HG03108 (cell line): ENCODE measurements around the gene CBR3.
"Not testable (repeated sequence)": the region's sequence is repeated elsewhere in the genome, so short reads cannot be mapped to it uniquely, and the experiment has no call there.

ENCODE experiments used
- ATAC-seq: cut with Tn5 transposase; IDR thresholded peaks from one replicate; pipeline ENCODE4 v1.9.1; 2021; ENCODE audit warnings: moderate library complexity; ENCODE audit not compliant: unreplicated experiment

The CBR3 gene

DNA sequence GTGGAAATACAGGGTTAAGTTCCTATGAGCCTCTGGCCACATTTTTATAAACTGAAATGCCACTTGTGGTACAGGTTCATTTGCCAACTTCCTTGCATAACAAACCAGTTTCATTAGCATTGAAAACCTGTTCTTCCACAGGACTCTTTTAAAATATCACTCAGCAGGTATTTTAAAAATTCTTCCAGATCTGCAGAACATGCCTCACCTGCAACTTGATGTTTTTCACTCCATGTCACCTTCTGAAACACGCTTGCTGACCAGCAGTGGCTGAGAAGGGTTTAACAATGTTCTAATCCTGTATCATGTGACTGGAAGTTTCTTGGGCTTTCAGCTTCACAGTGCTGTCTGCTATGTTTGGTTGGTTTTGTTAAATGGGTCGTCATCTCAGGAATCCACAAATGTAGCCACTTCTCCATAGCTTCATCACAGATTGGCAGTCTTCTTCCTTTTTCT, 17.6 kb upstream of the CBR3 start:
- no peak for ATAC-seq

DNA sequence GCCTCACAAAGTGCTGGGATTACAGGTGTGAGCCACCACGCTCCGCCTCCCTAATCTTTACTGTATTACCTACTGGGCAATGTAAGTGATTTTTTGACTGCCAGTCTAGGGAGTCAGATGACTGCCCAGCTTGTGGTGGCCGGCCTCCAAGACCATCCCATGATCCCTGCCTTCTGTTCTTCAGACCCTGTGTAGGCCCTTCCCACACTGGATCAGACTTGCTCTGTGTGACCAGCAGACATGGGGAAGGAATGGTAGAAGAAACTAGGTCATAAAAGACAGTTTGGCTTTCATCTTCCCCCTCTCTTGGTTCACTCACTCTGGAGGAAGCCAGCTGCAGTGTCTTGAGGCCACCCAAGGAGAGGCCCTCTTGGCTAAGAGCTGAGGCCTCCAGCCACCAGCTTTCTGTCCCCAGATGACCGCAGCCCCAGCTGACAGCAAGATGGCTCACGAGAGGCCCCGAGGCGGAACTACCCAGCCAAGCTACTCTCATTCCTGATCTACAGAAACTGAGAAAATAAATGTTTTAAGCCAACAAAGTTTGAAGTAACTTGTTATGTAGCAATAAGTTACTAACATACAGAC, 14.5 kb upstream of the CBR3 start:
- no peak for ATAC-seq

DNA sequence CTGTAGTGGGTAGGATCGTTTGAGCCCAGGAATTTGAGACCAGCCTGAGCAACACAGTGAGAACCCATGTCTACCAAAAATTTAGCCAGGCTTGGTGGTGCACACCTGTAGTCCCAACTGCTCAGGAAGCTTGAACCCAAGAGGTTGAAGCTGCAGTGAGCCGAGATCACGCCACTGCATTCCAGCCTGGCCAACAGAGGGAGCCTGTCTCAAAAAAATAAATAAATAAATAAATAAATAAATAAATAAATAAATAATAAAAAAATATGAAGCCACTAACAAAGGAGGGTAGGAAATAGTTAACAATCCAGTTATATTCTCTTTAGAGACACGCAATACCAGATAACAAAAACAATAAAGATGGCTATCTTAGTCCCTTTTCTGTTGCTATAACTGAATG, 11.9 kb upstream of the CBR3 start:
- no peak for ATAC-seq

DNA sequence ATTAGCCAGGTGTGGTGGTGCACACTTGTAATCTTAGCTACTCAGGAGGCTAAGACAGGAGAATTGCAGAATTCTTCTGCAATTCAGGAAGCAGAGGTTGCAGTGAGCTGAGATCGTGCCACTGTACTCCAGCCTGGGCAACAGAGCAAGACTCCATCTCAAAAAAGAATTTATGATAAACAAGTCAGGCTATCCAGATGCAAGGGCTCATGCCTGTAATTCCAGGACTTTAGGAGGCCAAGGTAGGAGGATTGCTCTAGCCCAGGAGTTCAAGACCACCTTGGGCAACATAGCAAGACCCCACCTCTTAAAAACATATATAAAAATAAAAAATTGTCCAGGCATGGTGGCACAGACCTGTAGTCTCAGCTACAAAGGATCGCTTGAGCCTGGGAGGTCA, 10.5 kb upstream of the CBR3 start:
- ATAC-seq = no peak

DNA sequence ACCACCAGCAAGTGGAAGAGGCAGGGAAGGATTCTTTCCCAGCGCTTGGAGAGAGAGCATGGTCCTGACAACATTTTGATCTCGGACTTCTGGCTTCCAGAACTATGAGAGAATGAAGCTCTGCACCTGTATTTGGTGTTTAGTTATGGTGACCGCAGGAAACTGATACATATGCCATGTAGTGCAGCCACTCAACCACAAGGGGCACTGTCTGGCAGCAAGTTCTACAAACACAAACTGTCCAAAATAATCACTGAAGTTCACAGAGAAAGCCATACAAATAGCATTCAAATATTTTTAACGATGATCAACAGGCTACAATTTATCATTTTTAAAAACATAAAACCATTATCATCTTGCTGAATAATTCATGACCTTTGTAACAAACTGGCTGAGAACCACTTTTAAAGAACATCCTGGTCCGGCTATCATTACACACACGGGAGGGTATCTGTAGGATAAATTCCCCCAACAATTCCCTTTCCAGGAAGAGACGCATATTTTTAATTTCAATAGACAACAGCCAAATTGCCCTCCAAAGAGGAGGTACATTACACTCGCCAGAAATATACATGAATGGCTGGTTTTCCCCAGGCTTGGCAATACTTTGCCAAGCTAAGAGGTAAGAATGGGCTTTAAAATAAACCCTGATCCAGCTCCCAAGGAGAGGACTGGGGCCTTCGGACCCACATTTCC, 9.2 kb upstream of the CBR3 start:
- ATAC-seq = no peak

DNA sequence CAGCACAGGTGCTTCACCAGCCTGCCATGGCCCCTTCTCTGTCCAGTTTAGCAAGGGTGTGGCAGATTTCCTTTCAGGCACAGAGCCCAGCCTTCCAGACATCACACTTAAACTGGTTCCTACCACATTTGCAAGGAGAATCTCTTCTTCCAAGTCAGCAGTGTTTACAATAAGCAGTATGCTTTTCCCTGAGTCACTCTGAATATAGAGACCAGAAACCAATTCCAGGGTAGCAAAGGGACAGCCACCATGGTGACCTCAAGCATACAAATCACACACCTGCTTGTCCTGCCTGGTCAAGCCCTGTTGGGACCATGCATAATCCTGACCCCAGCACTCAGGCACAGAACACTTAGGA, 8.7 kb upstream of the CBR3 start:
- ATAC-seq = no peak

DNA sequence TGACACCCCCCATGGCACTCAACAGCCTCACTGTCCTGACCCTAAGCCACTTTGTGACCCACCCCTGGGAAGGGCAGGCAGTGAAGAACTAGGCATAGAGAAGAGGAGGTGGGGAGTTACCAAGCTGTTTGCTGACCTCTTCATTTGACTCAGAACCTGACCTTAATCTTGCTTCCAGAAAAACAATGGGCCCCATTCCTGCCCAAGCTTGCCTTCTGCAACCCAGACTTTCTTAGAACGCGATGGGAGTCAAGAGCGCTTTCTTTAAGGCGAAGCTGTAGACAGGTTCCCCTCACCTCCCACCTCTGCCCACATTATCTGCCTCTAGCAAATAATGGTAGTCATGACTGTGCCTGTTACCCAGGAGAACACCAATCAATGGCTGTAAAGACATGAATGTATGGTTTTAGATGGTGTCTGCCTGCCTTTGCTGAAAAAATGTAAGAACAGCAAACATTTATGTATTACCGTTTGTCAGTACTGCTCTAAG, 8.2 kb upstream of the CBR3 start:
- no peak for ATAC-seq

DNA sequence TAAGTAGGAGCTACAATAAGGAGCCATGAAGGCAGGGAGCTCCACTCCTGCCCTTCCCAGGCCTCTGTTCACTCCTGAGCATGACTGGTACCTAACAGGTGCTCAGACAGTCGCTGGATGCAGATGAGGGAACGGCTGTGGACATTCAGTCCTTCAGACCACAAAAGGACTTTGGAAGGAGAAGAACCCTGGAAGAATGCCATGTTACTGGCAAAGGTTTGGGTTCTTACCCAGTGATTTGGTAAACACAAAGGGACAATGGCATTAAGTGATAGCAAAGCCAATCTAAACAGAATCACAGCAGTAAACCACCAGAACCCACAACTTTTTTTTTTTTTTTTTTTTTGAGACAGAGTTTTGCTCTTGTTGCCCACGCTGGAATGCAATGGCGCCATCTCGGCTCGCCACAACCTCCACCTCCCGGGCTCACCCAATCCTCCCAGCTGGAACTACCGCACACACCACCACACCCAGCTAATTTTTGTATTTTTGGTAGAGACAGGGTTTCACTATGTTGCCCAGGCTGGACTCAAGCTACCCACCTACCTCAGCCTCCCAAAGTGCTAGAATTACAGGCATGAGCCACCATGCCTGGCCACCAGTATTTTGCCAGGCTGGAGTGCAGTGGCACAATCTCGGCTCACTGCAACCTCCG, 7.5 kb upstream of the CBR3 start:
- ATAC-seq = no peak

DNA sequence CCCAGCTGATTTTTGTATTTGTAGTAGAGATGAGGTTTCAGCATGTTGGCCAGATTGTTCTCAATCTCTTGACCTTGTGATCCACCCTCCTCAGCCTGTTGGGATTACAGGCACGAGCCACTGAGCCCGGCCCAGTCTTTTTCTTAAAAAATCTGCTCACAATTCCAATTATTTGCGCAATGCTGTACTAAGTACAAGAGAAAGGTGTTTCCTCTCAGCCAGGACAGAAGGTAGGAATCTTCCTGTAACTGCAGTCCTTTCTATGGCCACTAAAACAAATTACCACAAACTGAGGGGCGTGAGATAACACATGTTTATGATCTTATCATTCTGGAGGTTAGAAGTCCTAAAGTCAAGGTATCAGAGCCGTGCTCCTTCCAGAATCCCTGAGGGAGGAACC, 6.9 kb upstream of the CBR3 start:
- ATAC-seq = no peak

DNA sequence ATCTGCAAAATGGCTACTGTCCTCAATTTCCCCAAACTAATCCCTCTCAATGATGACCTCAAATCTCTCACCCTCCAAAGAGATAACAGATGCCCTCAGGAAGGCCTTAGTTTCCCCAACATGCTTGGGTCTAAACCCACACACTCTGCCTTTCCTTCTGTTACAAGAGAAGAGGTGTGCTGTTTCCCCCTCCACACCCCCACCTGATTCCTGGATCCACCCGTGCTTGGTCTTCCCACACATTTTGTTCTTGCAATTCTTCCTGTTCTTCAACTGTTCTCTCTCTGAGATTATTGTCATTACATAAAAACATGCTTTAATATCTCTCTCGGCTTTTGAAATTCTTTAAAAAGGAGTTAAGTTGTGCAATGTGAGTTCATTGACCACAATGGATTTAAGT, 5.7 kb upstream of the CBR3 start:
- ATAC-seq = no peak

DNA sequence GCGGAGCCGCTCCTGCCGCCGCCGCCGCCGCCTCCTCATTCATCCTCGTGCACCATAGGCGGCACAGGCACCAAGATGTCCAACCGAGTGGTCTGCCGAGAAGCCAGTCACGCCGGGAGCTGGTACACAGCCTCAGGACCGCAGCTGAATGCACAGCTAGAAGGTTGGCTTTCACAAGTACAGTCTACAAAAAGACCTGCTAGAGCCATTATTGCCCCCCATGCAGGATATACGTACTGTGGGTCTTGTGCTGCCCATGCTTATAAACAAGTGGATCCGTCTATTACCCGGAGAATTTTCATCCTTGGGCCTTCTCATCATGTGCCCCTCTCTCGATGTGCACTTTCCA, 4.5 kb upstream of the CBR3 start:
- not testable (repeated sequence) for ATAC-seq

DNA sequence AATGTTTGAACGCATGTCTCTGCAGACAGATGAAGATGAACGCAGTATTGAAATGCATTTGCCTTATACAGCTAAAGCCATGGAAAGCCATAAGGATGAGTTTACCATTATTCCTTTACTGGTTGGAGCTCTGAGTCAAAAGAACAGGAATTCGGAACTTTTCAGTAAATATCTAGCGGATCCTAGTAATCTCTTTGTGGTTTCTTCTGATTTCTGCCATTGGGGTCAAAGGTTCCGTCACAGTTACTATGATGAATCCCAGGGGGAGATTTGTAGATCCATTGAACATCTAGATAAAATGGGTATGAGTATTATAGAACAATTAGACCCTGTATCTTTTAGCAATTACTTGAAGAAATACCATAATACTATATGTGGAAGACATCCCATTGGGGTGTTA, 4.0 kb upstream of the CBR3 start:
- ATAC-seq = not testable (repeated sequence)

DNA sequence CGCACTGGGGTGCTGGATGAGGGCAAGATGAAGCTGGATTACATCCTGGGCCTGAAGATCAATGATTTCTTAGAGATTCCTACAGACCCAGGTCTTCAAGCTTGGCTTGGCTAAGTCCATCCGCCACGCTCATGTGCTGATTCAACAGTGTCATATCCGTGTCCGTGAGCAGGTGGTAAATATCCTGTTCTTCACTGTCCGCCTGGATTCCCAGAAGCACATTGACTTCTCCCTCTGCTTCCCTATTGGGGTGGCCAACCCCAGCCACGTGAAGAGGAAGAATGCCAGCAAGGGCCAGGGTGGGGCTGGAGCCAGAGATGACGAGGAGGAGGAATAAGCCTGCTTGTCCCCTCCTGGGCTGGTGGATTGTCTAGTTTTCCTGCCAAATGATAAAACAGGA, 2.2 kb upstream of the CBR3 start:
- no peak for ATAC-seq

DNA sequence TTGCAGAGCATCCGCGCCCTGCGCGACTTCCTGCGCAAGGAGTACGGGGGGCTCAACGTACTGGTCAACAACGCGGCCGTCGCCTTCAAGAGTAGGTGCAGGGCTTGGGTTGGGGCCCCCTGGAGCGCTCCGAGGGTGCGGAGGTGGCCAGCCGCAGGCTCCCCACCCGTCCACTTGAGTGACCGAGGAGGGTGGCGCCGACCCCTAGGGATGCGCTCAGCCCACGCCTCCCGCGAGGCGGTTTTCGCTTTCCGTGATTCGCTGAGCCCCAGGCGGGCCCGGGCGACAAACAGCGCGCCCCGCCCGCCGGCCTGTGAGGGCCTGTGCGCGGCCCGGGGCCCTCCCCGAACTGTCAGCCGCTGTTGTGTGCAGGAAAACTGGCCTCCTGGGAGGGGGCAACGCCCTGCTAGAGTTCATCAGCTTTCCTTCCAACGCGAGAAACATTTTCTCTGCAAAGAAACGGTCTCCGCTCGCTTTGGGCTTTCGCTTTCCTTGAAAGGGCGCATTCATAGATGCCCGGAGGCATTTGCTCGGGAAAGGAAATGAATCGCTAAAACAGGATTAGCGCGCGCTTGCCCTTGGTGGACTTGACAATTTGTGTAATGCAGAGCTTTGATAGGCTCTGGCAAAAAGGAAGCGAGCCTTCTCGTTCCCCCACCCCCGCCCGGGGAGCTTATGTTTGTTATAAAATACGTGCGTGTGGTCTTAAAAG, 668 bp downstream of the CBR3 start:
- ATAC-seq = no peak

DNA sequence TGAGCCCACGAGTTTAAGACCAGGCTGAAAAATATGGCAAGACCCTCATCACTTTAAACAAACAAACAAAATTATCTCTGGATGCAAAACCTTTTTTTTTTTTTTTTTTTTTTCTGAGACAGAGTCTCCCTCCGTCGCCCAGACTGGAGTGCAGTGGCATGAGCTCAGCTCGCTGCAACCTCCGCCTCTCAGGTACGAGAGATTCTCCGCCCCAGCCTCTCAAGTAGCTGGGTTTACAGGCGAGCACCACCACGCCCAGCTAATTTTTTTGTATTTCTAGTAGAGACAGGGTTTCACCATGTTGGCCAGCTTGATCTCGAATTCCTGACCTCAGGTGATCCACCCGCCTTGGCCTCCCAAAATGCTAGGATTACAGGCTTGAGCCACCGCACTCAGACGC, 4.9 kb downstream of the CBR3 start:
- ATAC-seq = not testable (repeated sequence)

DNA sequence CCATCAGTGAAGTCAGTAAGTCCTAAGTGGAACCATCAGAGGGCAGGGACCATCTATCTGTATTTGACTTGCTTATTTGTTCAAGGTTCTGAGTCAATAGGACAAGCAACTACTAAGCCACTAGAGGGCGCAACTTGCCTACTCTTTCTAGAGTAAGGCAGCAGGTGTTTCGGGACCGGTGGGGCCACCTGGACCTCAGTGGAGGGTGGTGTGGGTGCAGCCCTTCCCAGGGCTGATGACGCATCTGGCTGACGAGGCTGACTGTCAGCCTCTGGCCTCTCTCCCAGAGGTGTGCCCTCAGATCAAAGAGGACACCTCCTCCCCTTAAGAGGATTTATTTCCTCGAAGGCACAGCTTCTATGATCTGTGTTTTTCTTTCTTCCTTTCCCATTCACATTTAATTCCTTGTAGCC, 6.6 kb downstream of the CBR3 start:
- ATAC-seq = peak; percentile 88

DNA sequence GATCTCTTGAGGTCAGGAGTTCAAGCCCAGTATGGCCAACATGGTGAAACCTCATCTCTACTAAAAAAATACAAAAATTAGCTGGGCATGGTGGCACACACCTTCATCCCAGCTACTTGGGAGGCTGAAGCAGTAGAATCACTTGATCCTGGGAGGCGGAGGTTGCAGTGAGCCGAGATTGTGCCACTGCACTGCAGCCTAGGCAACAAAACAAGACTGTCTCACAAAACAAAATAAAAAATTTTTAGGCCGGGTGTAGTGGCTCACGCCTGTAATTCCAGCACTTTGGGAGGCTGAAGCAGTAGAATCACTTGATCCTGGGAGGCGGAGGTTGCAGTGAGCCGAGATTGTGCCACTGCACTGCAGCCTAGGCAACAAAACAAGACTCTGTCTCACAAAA, 9.4 kb downstream of the CBR3 start:
- ATAC-seq = not testable (repeated sequence)

DNA sequence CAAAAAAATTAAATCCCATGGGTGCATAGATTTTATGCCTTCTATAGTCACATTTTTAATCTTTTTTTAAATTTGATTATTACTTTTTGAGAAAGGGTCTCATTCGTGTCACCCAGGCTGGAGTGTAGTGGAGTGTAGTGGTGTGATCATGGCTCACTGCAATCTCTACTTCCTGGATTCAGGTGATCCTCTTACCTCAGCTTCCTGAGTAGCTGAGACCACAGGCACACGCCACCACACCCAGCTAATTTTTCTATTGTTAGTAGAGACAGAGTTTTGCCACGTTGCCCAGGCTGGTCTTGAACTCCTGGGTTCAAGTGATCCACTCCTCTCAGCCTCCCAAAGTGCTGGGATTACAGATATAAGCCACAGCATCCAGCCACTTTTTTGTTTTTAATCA, 10.4 kb downstream of the CBR3 start:
- ATAC-seq = no peak

DNA sequence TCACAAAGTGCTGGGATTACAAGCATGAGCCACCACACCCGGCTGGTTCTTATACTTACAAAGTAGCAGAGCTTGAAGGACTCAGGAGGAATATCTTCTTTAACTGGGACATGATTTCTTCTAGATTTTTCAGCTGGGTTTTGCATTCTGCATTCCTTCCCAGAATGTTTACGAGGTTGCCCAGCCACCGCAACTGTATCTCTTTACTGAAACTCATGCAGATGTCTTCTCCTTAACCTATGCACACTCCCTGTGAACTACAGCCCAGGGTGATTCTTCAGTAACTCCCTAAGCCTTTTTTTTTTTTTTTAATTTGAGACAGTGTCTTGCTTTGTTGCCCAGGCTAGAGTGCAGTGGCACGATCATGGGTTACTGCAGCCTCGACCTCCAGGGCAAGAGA, 13.0 kb downstream of the CBR3 start:
- ATAC-seq = no peak

DNA sequence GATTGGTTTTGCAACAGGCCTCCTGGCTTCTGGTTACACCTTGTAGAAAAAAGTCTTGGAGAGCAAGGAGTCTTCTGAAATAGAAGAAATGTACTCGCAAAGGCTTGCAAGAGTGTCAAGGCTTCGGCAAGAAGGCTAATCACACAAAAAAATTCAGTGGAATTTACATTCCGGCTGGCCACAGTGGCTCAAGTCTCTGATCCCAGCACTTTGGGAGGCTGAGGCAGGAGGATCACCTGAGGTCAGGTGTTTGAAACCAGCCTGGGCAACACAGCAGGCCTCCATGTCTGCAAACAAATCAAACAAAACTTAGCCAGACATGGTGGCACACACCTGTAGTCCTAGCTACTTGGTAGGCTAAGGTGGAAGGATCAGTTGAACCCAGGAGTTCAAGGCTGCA, 14.0 kb downstream of the CBR3 start:
- no peak for ATAC-seq

DNA sequence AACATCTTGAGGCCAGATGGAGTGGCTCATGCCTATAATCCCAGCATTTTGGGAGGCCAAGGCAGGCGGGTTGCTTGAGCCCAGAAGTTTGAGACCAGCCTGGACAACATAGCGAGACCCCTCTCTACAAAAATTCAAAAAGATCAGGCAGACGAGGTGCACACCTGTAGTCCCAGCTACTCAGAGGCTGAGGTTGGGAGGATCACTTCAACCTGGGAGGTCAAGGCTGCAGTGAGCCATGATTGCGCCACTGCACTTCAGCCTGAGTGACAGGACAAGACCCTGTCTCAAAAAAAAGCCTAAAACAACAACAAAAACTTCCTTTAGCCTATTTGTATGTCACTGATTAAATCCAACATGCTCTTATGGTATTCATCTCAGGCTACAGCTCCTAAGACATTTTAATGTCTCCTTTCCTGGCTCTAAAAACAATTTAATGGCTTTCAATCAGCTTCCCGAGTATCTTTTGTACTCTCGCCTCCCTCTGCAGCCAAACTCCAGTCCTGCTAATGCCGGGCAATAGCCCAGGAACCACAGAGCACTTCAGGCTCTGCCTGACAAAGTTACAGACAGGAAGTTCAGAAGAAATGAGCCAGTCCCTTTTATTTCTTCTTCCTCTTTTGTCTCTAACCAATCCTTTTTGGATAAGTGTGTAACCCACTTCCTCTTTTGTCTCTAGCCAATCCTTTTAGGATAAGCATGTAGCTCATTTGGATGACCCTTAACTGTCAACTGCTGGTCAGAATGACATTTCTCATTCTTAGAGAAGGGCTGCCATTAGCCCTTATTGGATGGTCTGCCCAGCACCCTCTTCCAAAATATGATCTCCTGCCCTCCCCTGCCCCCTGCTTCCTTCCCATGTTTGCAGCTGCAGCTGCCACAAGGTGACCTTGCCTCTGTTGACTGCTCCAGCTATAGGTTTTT, 15.2 kb downstream of the CBR3 start:
- no peak for ATAC-seq
